Endothelial cell of hepatic sinusoid (primary cell): ENCODE measurements around the gene TM7SF3.
"Not testable (repeated sequence)": the region's sequence is repeated elsewhere in the genome, so short reads cannot be mapped to it uniquely, and the experiment has no call there.

ENCODE experiments used
- in situ Hi-C: cut with HindIII; loops from 2 replicates; pipeline ENCODE4 v1.10.0; 2017; ENCODE audit warnings: low sequenced_read_pairs

The TM7SF3 gene, protein sequence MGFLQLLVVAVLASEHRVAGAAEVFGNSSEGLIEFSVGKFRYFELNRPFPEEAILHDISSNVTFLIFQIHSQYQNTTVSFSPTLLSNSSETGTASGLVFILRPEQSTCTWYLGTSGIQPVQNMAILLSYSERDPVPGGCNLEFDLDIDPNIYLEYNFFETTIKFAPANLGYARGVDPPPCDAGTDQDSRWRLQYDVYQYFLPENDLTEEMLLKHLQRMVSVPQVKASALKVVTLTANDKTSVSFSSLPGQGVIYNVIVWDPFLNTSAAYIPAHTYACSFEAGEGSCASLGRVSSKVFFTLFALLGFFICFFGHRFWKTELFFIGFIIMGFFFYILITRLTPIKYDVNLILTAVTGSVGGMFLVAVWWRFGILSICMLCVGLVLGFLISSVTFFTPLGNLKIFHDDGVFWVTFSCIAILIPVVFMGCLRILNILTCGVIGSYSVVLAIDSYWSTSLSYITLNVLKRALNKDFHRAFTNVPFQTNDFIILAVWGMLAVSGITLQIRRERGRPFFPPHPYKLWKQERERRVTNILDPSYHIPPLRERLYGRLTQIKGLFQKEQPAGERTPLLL

GRCh38 chr12:27014085-27014858 is at the start of gene TM7SF3:
TM7SF3 (minus strand) TSS chr12:27014384; CDS start chr12:27014168, 216 bp downstream.
- in situ Hi-C loops = no loop called here

DNA sequence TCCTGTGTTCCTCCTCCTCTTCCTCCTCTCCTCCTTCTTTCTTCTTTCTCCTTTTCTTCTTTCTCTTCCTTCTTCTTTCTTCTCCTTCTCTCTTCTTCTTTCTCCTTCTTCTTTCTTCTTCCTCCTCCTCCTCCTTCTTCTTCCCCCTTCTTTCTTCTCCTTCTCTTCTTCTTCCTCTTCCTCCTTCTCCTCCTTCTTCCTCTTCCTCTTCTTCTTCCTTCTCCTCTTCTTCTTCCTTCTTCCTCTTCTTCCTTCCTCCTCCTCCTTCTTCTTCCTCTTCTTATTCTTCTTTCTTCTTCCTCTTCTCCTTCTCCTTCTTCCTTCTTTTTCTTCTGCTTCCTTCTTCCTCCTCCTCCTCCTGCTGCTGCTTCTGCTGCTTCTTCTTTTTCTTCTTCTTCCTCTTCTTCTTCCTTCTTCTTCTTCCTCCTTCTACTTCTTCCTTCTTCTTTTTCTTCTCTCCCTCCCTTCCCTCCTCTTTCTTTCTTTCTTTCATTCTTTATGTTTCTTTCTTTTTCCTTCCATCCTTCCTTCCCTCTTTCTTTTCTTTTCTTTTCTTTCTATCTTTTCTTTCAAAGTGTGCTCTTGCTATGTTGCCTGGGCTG is 49.2 kb upstream of the TM7SF3 start:
- in situ Hi-C loops = no loop called here

DNA sequence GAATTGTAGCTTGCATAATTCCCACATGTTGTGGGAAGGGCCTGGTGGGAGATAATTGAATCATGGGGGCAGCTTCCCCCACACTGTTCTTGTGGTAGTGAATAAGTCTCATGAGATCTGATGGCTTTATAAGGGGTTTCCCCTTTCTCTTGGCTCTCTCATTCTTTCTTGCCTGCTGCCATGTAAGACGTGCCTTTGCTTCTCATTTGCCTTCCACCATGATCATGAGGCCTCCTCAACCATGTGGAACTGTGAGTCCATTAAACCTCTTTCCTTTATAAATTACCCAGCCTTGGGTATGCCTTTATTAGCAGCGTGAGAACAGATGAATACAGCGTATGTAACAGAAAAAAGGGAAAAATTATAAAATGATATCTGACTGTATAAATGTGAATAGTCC is 47.1 kb upstream of the TM7SF3 start:
- in situ Hi-C loops = no loop called here

GRCh38 chr12:27060740-27061139 is 46.6 kb upstream of the TM7SF3 start:
- in situ Hi-C loops = no loop called here

DNA sequence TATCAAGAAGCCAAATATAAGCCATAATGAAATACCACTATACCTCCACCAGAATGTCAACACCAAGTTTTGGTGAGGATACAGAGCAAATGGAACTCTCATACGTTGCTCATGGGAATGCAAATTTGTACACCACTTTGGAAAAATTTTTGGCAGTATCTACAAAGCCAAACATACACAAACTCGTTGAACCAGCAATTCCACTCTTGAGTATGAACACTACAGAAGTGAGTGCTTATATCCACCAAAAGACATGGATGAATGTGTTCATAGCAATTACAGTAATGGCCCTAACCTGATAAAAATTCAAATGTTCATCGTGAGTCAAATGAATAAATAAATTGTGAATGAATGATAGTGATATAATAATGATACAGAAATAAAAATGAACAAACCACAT is 43.4 kb upstream of the TM7SF3 start:
- in situ Hi-C loops = no loop called here

DNA sequence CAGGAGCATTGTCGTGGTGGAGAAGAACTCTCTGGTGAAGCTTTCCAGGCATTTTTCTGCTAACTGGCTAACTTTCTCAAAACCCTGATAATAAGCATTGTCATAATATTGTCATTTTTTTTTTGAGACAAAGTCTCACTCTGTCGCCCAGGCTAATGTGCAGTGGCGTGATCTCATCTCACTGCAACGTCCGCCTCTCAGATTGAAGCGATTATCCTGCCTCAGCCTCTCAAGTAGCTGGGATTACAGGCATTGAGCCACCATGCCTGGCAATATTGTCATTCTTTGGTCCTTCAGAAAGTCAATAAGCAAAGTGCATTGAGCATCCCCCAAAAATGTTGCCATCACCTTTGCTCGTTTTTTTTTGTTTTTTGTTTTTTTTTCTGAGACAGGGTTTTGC is 41.8 kb upstream of the TM7SF3 start:
- in situ Hi-C loops = no loop called here

DNA sequence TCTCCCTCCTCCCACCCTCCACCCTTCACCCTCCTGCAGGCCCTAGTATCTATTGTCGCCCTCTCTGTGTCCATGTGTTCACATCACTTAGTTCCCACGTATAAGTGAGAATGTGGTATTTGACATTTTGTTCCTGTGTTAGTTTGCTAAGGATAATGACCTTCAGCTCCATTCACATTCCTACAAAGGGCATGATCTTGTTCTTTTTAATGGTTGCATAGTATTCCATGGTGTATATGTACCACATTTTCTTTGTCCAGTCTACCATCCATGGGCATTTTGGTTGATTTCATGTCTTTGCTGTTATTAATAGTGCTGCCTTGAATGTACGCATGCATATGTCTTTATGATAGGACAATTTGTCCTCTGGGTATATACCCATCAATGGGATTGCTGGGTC is 38.6 kb upstream of the TM7SF3 start:
- in situ Hi-C loops = no loop called here

- in situ Hi-C loops = no loop called here
Measured at GRCh38 chr12:27052176-27052575, 38.0 kb upstream of the TM7SF3 start.

DNA sequence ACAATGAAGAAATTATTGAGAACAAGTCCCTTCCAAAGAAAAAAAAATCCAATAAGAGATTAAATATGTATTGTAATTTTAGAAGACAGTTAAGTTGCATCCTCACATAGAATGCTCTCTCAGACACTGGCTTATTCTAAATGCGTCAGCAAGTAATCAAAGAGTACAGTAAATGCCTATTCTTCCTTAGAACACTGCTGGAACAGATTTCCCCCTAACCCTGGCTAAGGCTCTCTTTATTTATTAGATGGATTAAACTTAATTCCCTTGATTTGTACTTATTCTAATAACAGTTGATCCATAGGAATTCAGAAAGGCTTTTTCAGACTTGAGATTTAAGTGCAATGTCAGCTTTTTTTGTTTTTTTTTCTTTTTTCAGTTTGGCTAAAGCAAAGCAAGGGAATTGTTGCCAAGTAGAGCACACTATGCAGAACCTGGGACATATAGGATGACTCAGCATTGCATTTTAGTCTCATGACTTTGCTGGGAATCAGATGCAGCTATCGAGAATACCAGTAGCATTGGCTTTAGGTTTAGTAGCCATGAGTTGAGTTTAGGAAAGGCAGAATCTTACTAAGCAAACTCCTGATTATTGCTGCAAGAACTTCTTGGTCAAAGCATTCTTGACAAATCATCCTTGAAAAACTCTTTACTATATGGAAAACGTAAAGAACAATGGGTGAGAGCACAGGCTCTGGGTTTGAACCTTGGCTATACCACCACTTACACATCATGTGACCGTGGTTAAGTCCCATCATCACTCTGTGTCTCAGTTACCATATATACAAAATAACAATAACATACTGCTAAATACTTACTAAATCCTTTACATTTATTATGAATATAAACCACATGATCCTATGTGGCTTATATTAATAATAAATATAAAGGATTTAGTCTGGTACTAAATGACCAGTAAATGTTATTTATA is 34.9 kb upstream of the TM7SF3 start:
- in situ Hi-C loops = no loop called here

DNA sequence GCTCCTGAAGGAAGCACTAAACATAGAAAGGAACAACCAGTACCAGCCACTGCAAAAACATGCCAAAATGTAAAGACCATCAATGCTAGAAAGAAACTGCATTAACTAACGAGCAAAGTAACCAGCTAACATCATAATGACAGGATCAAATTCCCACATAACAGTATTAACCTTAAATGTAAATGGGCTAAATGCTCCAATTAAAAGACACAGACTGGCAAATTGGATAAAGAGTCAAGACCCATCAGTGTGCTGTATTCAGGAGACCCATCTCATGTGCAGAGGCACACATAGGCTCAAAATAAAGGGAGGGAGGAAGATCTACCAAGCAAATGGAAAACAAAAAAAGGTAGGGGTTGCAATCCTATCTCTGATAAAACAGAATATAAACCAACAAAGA is 27.8 kb upstream of the TM7SF3 start:
- in situ Hi-C loops = not testable (repeated sequence)

- in situ Hi-C loops = not testable (repeated sequence)
Measured at GRCh38 chr12:27040637-27041036, 26.5 kb upstream of the TM7SF3 start.

DNA sequence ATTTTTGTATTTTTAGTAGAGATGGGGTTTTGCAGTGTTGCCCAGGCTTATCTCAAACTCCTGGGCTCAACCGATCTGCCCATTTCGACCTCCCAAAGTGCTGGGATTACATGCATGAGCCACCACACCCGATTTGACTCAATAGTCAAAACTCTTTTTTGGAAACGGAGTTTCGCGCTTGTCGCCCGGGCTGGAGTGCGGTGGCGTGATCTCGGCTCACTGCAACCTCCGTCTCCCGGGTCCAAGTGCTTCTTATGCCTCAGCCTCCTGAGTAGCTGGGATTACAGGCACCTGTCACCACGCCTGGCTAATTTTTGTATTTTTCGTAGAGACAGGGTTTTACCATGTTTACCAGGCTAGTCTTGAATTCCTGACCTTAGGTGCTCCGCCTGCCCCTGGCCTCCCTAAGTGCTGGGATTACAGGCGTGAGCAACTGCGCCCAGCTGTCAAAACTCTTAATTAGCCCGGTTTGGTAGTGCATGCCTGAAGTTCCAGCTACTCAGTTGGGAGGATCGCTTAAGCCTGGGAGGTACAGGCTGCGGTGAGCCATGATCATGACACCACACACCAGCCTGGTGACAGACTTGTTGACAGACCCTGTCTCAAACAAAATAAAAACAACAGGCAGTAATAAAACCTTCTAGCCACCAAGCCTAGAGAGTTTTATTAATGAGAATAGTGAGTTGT is 20.6 kb upstream of the TM7SF3 start:
- in situ Hi-C loops = no loop called here

DNA sequence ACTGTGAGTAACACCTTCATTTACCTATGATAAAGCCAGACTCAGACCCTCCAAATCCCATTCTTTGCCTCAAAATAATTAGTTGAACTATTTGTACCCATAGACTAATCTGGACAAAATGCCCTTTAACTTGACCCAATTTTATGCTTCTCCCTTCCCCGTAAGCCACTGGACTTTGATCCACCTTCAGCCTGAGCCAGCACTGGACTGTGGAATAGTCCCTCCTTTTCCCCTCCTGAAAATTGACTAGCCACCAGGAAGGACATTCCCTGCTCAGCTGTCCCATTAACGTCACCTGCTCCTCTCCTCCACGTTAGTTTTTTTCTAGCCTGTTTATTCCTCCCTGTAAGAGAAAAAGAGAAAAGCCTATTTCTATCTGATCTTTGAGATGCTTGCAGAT is 18.5 kb upstream of the TM7SF3 start:
- in situ Hi-C loops = no loop called here

DNA sequence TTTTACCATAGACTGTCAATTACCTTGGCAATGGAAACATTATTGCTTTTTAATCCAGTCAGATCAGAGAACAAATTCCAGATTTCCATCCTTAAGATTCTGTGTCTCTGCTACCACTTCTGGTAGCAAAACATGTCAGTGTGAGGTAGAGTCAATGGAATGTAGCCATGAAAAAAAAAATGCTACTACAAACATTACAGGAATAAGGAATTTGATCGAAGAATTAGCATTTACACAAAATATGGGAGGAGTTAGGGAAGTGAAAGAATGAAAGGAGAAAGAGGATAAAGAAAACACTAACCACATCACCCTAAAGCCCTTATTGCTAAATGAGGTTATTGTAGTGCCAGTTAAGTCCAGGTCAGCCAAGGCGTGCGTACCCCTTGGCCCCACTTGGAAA is 17.3 kb upstream of the TM7SF3 start:
- in situ Hi-C loops = no loop called here

GRCh38 chr12:27026257-27026656 is 12.1 kb upstream of the TM7SF3 start:
- in situ Hi-C loops = loop anchor here (5.0 kb wide), 2 partner anchors 104 to 106 kb away; no protein-coding TSS in a partner anchor

DNA sequence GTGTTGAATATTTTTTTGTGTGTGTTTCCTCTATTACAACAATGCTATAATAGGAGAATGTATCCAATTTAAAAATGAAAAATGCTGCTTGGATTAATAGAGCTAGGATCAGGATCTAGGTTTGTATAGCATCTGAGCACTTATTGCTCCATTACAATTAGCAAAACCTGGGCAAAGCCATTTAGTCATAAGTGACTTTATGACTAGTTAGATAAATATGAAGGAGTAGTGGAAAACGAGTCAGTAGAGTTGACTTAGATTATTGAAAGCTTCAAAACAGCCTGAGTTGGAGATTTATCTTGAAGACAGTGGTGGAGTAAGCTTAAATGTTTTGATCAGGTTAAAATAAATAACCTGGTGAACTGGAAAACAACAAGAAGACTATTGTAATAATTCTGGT is 10.9 kb upstream of the TM7SF3 start:
- in situ Hi-C loops = loop anchor here (5.0 kb wide), 2 partner anchors 103 to 107 kb away; no protein-coding TSS in a partner anchor

DNA sequence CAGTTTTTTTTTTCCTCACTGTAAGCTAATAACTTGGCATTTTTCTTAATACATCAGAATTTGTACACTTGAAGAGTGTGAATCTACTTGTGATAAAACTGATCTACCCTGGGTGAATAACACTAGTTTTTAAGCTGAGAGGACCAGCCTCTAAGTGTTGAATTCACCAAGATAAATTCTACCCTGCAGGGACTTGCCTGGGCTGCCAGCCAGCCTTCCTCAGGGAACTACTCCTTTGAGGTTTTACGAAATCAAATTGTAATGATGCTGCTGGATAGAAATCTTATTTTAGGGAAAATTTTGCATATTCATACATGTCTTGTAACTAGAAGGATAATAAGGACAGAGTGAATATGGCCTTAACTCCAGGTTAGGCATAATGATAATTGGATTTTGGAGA is 10.1 kb upstream of the TM7SF3 start:
- in situ Hi-C loops = no loop called here

DNA sequence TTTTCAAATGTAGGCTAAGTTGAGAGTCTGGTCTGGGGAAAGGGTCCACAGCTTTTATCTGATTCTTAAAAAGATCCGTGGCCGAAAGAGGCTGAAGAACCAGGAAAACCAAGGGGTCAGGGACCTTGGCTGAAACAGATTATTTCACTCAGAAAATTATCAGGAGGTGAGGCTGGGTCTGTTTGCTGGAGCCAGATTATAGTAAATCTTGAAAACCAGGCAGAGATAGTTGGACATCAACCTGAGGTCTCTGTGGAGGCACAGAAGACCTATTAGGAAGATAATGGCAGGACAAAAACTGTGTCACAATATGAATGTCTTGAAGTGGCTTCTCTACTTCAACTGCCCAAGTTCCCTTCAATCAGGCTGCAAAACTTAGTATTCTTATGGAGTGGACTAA is 6.6 kb upstream of the TM7SF3 start:
- in situ Hi-C loops = no loop called here

GRCh38 chr12:27018037-27018436 is 3.9 kb upstream of the TM7SF3 start:
- in situ Hi-C loops = no loop called here
